Astrocyte (in vitro differentiated cells and primary cell): ENCODE measurements around the gene SLC26A2.

ENCODE experiments used
- EZH2 ChIP-seq: IDR thresholded peaks from 2 replicates; pipeline ENCODE4 v1.6.1; 2012; ENCODE audit warnings: mild to moderate bottlenecking, low read length, inconsistent platforms; ENCODE audit not compliant: insufficient read depth
- TF ChIP-seq, protein P1 (sequence below): IDR thresholded peaks from 2 replicates; pipeline ENCODE4 v1.5.1; 2011; ENCODE audit warnings: low read depth, mild to moderate bottlenecking, inconsistent platforms, low read length, moderate library complexity; ENCODE audit not compliant: insufficient read depth

DNA sequence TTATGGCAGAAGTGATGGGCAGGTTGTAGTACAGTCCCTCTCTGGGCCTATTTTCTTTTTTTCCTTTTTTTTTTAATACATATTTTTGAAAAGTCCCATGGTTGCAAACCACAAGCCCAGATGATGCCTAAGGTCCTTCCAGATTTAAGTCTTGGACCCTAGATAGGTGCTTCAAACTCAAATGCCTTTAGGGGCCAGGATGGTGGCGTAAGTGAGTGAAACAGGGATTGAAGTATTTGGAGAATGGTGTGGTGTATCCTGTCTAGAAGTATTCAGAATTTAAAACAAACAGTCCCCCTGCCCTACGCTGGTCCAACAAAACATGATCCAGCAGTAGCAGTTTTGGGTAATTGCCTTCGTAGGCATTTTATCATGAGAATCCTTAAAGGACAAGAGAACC, 37.7 kb downstream of the SLC26A2 start:
- TF ChIP-seq, protein P1, sequence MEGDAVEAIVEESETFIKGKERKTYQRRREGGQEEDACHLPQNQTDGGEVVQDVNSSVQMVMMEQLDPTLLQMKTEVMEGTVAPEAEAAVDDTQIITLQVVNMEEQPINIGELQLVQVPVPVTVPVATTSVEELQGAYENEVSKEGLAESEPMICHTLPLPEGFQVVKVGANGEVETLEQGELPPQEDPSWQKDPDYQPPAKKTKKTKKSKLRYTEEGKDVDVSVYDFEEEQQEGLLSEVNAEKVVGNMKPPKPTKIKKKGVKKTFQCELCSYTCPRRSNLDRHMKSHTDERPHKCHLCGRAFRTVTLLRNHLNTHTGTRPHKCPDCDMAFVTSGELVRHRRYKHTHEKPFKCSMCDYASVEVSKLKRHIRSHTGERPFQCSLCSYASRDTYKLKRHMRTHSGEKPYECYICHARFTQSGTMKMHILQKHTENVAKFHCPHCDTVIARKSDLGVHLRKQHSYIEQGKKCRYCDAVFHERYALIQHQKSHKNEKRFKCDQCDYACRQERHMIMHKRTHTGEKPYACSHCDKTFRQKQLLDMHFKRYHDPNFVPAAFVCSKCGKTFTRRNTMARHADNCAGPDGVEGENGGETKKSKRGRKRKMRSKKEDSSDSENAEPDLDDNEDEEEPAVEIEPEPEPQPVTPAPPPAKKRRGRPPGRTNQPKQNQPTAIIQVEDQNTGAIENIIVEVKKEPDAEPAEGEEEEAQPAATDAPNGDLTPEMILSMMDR: no peak
- no peak for TF ChIP-seq EZH2
